ENCODE results near the gene IL9.

The IL9 gene

GRCh38 chr5:135891791-135892190 lies 3.9 kb downstream of the IL9 start:
- DNase-seq (ENCODE audit: low read depth in 2 of 2): no peak

GRCh38 chr5:135891268-135891667 lies 4.4 kb downstream of the IL9 start:
- DNase-seq (ENCODE audit: low read depth in 2 of 2): no peak

- peak; percentile 4 to 37 for DNase-seq (ENCODE audit: low read depth in 2 of 2)
Measured at GRCh38 chr5:135890867-135891266, 4.8 kb downstream of the IL9 start.

GRCh38 chr5:135890296-135890695 lies 5.3 kb downstream of the IL9 start:
- DNase-seq (ENCODE audit: low read depth in 2 of 2): no peak

- no peak for DNase-seq (ENCODE audit: low read depth in 2 of 2)
Measured at GRCh38 chr5:135887881-135888614, 7.6 kb downstream of the IL9 start.

GRCh38 chr5:135887447-135887864 lies 8.2 kb downstream of the IL9 start:
- DNase-seq (ENCODE audit: low read depth in 2 of 2): peak; percentile 24 to 52

- DNase-seq (ENCODE audit: low read depth in 2 of 2): no peak
Measured at GRCh38 chr5:135886136-135886535, 9.5 kb downstream of the IL9 start.

- DNase-seq (ENCODE audit: low read depth in 2 of 2): no peak
Measured at GRCh38 chr5:135885031-135885430, 10.6 kb downstream of the IL9 start.

GRCh38 chr5:135883441-135883840 lies 12.2 kb downstream of the IL9 start:
- no peak for DNase-seq (ENCODE audit: low read depth in 2 of 2)

GRCh38 chr5:135883026-135883425 lies 12.6 kb downstream of the IL9 start:
- no peak for DNase-seq (ENCODE audit: low read depth in 2 of 2)

- DNase-seq (ENCODE audit: low read depth in 2 of 2): no peak
Measured at GRCh38 chr5:135881819-135882218, 13.8 kb downstream of the IL9 start.

GRCh38 chr5:135881244-135881643 lies 14.4 kb downstream of the IL9 start:
- DNase-seq (ENCODE audit: low read depth in 2 of 2): no peak

GRCh38 chr5:135880801-135881200 lies 14.8 kb downstream of the IL9 start:
- DNase-seq (ENCODE audit: low read depth in 2 of 2): no peak

- no peak for DNase-seq (ENCODE audit: low read depth in 2 of 2)
Measured at GRCh38 chr5:135880278-135880677, 15.4 kb downstream of the IL9 start.

- no peak for DNase-seq (ENCODE audit: low read depth in 2 of 2)
Measured at GRCh38 chr5:135879591-135879990, 16.1 kb downstream of the IL9 start.

- DNase-seq (ENCODE audit: low read depth in 2 of 2): no peak
Measured at GRCh38 chr5:135878156-135878620, 17.5 kb downstream of the IL9 start.

GRCh38 chr5:135877570-135878155 lies 18.0 kb downstream of the IL9 start:
- DNase-seq (ENCODE audit: low read depth in 2 of 2): no peak

GRCh38 chr5:135876146-135876545 lies 19.5 kb downstream of the IL9 start:
- DNase-seq (ENCODE audit: low read depth in 2 of 2): no peak

GRCh38 chr5:135875567-135875966 lies 20.1 kb downstream of the IL9 start:
- no peak for DNase-seq (ENCODE audit: low read depth in 2 of 2)

GRCh38 chr5:135874461-135874860 lies 21.2 kb downstream of the IL9 start:
- DNase-seq (ENCODE audit: low read depth in 2 of 2): no peak

- DNase-seq (ENCODE audit: low read depth in 2 of 2): no peak
Measured at GRCh38 chr5:135873831-135874230, 21.8 kb downstream of the IL9 start.

- DNase-seq (ENCODE audit: low read depth in 2 of 2): no peak
Measured at GRCh38 chr5:135871268-135871915, 24.2 kb downstream of the IL9 start.

GRCh38 chr5:135869935-135870334 lies 25.7 kb downstream of the IL9 start:
- no peak for DNase-seq (ENCODE audit: low read depth in 2 of 2)

All from stimulated activated CD4-positive, alpha-beta T cell treated with anti-CD3 and anti-CD28 coated beads, Interleukin-12 subunit alpha, Interleukin-12 subunit beta, amount 100 ng/mL, for 24 hours (primary cell).